ENCODE results near the gene ZFAND3. TPM values are rescaled to one million over a fixed set of nuclear protein-coding genes. Genes with fewer than 3 reads are reported as not detected.
"Not testable (repeated sequence)": the region's sequence is repeated elsewhere in the genome, so short reads cannot be mapped to it uniquely, and the experiment has no call there.

Gene ZFAND3
- total and polyA plus RNA-seq, 2 of the 4 experiments (the other 2 are of a cell fraction) = 10.9 to 26.7 TPM

GRCh38 chr6:38124224-38124926, 304.8 kb downstream of the ZFAND3 start:
- H3K36me3 ChIP-seq (ENCODE audit: control insufficient read depth, insufficient read depth, low read length) = peaks cover 17% of the 10 kb centered on the region
- H4K5ac ChIP-seq (ENCODE audit: low read depth, low read length); H3K23ac ChIP-seq (ENCODE audit: low read depth, low read length); in situ Hi-C loops (cut with MboI; ENCODE audit: low sequenced_read_pairs); H4K8ac ChIP-seq (ENCODE audit: low read depth in 2 of 2, low read length in 2 of 2); H3K4me2 ChIP-seq (ENCODE audit: low read depth, low read length); H4K20me1 ChIP-seq (ENCODE audit: insufficient read depth, low read length); intact Hi-C loops (cut with micrococcal nuclease); DNase-seq; H3K27ac ChIP-seq (ENCODE audit: insufficient read depth, low read length); H2BK120ac ChIP-seq (ENCODE audit: low read depth, low read length); H3K14ac ChIP-seq (replicated peaks; ENCODE audit: low read depth, low read length); ATAC-seq (ENCODE audit: low read depth); H3K18ac ChIP-seq (ENCODE audit: low read depth, low read length); H3K4me3 ChIP-seq (ENCODE audit: insufficient read depth, low read depth, low read length); POLR2A ChIA-PET (ENCODE audit: unreplicated experiment); H2AFZ ChIP-seq (replicated peaks; ENCODE audit: low read length, poor library complexity); H2BK5ac ChIP-seq (ENCODE audit: low read depth, low read length, poor library complexity, severe bottlenecking); BruUV-seq (replicated peaks); H3K27me3 ChIP-seq (ENCODE audit: control insufficient read depth, insufficient read depth, low read length); H3K9ac ChIP-seq (ENCODE audit: low read depth, low read length); H2AK5ac ChIP-seq (ENCODE audit: low read depth, low read length); H2AK9ac ChIP-seq (replicated peaks; ENCODE audit: low read depth, low read length, poor library complexity); H3K9me3 ChIP-seq (ENCODE audit: control insufficient read depth, insufficient read depth, low read length); H4K91ac ChIP-seq (ENCODE audit: insufficient read depth, low read depth, low read length); H2BK15ac ChIP-seq (ENCODE audit: low read depth, low read length); H2BK20ac ChIP-seq (ENCODE audit: low read depth, low read length); H3K56ac ChIP-seq (ENCODE audit: extremely low read depth, insufficient read depth, low read length); H3K4ac ChIP-seq (ENCODE audit: low read depth, low read length); dilution Hi-C loops (cut with HindIII; ENCODE audit: low sequenced_read_pairs, unreplicated experiment); H3K4me1 ChIP-seq (ENCODE audit: control insufficient read depth, insufficient read depth, low read length); CTCF ChIA-PET: not testable (repeated sequence)
- WGBS, 2 experiments (ENCODE audit: extremely low coverage in 2 of 2, insufficient read length in 1 of 2) = 100% methylated on average over 7 of the region's 40 CpGs; no CpG with 5 or more reads in 1 of the 2 experiments
- H3K79me1 ChIP-seq (ENCODE audit: low read depth in 1 of 2, low read length in 2 of 2) = peaks cover 23 to 59% of the 10 kb centered on the region in 2 experiments
- peaks cover 13% of the 10 kb centered on the region for H3K9me1 ChIP-seq (ENCODE audit: insufficient read depth, low read length)

Measured in IMR-90 (cell line).